Calu3 (cell line): Measurements from ENCODE around the gene DNAJC19. TPM values are rescaled to one million over a fixed set of nuclear protein-coding genes. Genes with fewer than 3 reads are reported as not detected.
"Not testable (repeated sequence)": the region's sequence is repeated elsewhere in the genome, so short reads cannot be mapped to it uniquely, and the experiment has no call there.

Experiments
- BruUV-seq: library from RNA; stranded (reverse); fragments of 400-500 nt; replicated peaks from 2 replicates; lab custom pipeline; 2021; lab: Mats Ljungman, UMichigan
- CTCF ChIA-PET: fragments of 300-600 bp; sonication (Branson Sonifier 250); formaldehyde crosslinking; loops from one replicate; lab custom pipeline; 2022; ENCODE audit warnings: antibody characterized with exemption; lab: Charles Lee
- DNase-seq: peaks from one replicate; pipeline ENCODE4 v3.0.0; 2022
- H3K27ac Mint-ChIP-seq: one replicate; pipeline ENCODE4 v1.8.0; 2022; ENCODE audit warnings: mixed read lengths; ENCODE audit not compliant: unreplicated experiment
- H3K27me3 Mint-ChIP-seq: one replicate; pipeline ENCODE4 v1.8.0; 2022; ENCODE audit warnings: mixed read lengths; ENCODE audit not compliant: unreplicated experiment
- H3K36me3 Mint-ChIP-seq: one replicate; pipeline ENCODE4 v1.8.0; 2022; ENCODE audit warnings: mild to moderate bottlenecking, moderate library complexity, mixed read lengths; ENCODE audit not compliant: insufficient read depth, unreplicated experiment
- H3K4me1 Mint-ChIP-seq: one replicate; pipeline ENCODE4 v1.8.0; 2022; ENCODE audit warnings: mild to moderate bottlenecking, low read depth, mixed read lengths; ENCODE audit not compliant: unreplicated experiment
- H3K4me3 Mint-ChIP-seq: one replicate; pipeline ENCODE4 v1.8.0; 2022; ENCODE audit warnings: mild to moderate bottlenecking, low read depth, moderate library complexity, mixed read lengths; ENCODE audit not compliant: unreplicated experiment
- H3K9me3 Mint-ChIP-seq: one replicate; pipeline ENCODE4 v1.8.0; 2022; ENCODE audit warnings: low read depth, mixed read lengths; ENCODE audit not compliant: unreplicated experiment
- CTCF ChIP-seq: fragments of 200-600 bp; IDR thresholded peaks from one replicate; pipeline ENCODE4 v1.8.0; 2022; ENCODE audit warnings: antibody characterized with exemption; ENCODE audit not compliant: unreplicated experiment
- intact Hi-C: fragments of 100-400 bp; cut with micrococcal nuclease; formaldehyde crosslinking; loops from one replicate; pipeline ENCODE4 v1.10.0; 2022; ENCODE audit not compliant: unreplicated experiment
- total RNA-seq: library from RNA; stranded (reverse); gene quantifications from 2 replicates; pipeline ENCODE4 v1.2.3, GENCODE V29; 2022

Gene DNAJC19
- total RNA-seq, 1 experiment from 2014 or later: 90.0 TPM

- Mint-ChIP-seq H3K4me1 (no peaks in the 10 kb centered on the region), H3K4me3 (no peak overlapping the region), H3K27ac (no peak overlapping the region)
These were observed 19.7 kb upstream of the DNAJC19 start for GRCh38 chr3:181009225-181009624.

GRCh38 chr3:181008796-181009195 lies 19.3 kb upstream of the DNAJC19 start:
- TF ChIP-seq CTCF: no peak
- intact Hi-C loops: no loop called here

More at GRCh38 chr3:181009225-181009624, 19.7 kb upstream of the DNAJC19 start:
- no peak for DNase-seq
- Mint-ChIP-seq H3K9me3 (peaks cover 4% of the 10 kb centered on the region), H3K27me3 (no peaks in the 10 kb centered on the region), H3K36me3 (no peaks in the 10 kb centered on the region)
- no TSS peak for BruUV-seq
- CTCF ChIA-PET: interaction anchor here (0.5 kb wide), 1 partner anchor 375 kb away, joined by 4 read pairs; no protein-coding TSS in a partner anchor
- no peak for TF ChIP-seq CTCF
- intact Hi-C loops: no loop called here

GRCh38 chr3:181007262-181007661 lies 17.7 kb upstream of the DNAJC19 start:
- Mint-ChIP-seq H3K27me3 (no peaks in the 10 kb centered on the region), H3K4me3 (no peak overlapping the region), H3K36me3 (no peaks in the 10 kb centered on the region), H3K4me1 (no peaks in the 10 kb centered on the region), H3K27ac (no peak overlapping the region), H3K9me3 (peaks cover 3% of the 10 kb centered on the region)
- BruUV-seq: no TSS peak
- DNase-seq: no peak
- CTCF ChIA-PET: interaction anchor here (1.1 kb wide), 1 partner anchor 12 kb away, joined by 5 read pairs; no protein-coding TSS in a partner anchor
- no peak for TF ChIP-seq CTCF
- intact Hi-C loops: no loop called here

More at GRCh38 chr3:181008796-181009195, 19.3 kb upstream of the DNAJC19 start:
- no peaks in the 10 kb centered on the region for H3K4me1 Mint-ChIP-seq
- H3K9me3 Mint-ChIP-seq: peaks cover 4% of the 10 kb centered on the region
- CTCF ChIA-PET: no interaction called here
- no peak overlapping the region for H3K4me3 Mint-ChIP-seq
- H3K27ac Mint-ChIP-seq: no peak overlapping the region
- H3K36me3 Mint-ChIP-seq: no peaks in the 10 kb centered on the region
- no peak for DNase-seq
- H3K27me3 Mint-ChIP-seq: no peaks in the 10 kb centered on the region
- BruUV-seq: no TSS peak

- no peaks in the 10 kb centered on the region for H3K4me1 Mint-ChIP-seq
- CTCF ChIA-PET: no interaction called here
- no peak overlapping the region for H3K4me3 Mint-ChIP-seq
- intact Hi-C loops: no loop called here
- no peak for TF ChIP-seq CTCF
- peaks cover 7% of the 10 kb centered on the region for H3K9me3 Mint-ChIP-seq
- no peaks in the 10 kb centered on the region for H3K27me3 Mint-ChIP-seq
- BruUV-seq: no TSS peak
- DNase-seq: no peak
- H3K27ac Mint-ChIP-seq: no peak overlapping the region
- no peaks in the 10 kb centered on the region for H3K36me3 Mint-ChIP-seq
These were observed 17.0 kb upstream of the DNAJC19 start for GRCh38 chr3:181006541-181006940.

GRCh38 chr3:181003469-181003868 lies 13.9 kb upstream of the DNAJC19 start:
- H3K4me3 Mint-ChIP-seq, H3K36me3 Mint-ChIP-seq, H3K27me3 Mint-ChIP-seq, DNase-seq, H3K4me1 Mint-ChIP-seq, intact Hi-C loops, CTCF ChIA-PET, H3K27ac Mint-ChIP-seq, BruUV-seq: not testable (repeated sequence)
- H3K9me3 Mint-ChIP-seq: peaks cover 13% of the 10 kb centered on the region

- DNase-seq, H3K4me1 Mint-ChIP-seq: not testable (repeated sequence)
These were observed 12.8 kb upstream of the DNAJC19 start for GRCh38 chr3:181002331-181002730.

More at GRCh38 chr3:181002331-181002730, 12.8 kb upstream of the DNAJC19 start:
- H3K36me3 Mint-ChIP-seq, H3K4me3 Mint-ChIP-seq, intact Hi-C loops, BruUV-seq, H3K27ac Mint-ChIP-seq, H3K27me3 Mint-ChIP-seq: not testable (repeated sequence)
- CTCF ChIA-PET: interaction anchor here (0.7 kb wide), 1 partner anchor 1793 kb away, joined by 4 read pairs; no protein-coding TSS in a partner anchor
- peaks cover 13% of the 10 kb centered on the region for H3K9me3 Mint-ChIP-seq
